Osteocyte (in vitro differentiated cells): ENCODE data around the gene EMP2. TPM values are rescaled to one million over a fixed set of nuclear protein-coding genes. Genes with fewer than 3 reads are reported as not detected.
A peak's percentile ranks its signal among the peaks of the same experiment; 100 is the strongest.

Experiments used
- DNase-seq: peaks from one replicate; pipeline ENCODE4 v3.0.0; 2021; ENCODE audit warnings: mixed read lengths; ENCODE audit not compliant: unreplicated experiment; ENCODE audit errors: extremely low spot score
- H3K27ac Mint-ChIP-seq: one replicate; pipeline ENCODE4 v1.8.0; 2021; ENCODE audit warnings: mild to moderate bottlenecking, mixed read lengths; ENCODE audit not compliant: unreplicated experiment
- H3K27me3 Mint-ChIP-seq: one replicate; pipeline ENCODE4 v1.8.0; 2021; ENCODE audit warnings: mixed read lengths; ENCODE audit not compliant: unreplicated experiment
- H3K36me3 Mint-ChIP-seq: one replicate; pipeline ENCODE4 v1.8.0; 2021; ENCODE audit warnings: mixed read lengths; ENCODE audit not compliant: unreplicated experiment
- H3K4me1 Mint-ChIP-seq: one replicate; pipeline ENCODE4 v1.8.0; 2021; ENCODE audit warnings: mixed read lengths; ENCODE audit not compliant: unreplicated experiment
- H3K4me3 Mint-ChIP-seq: one replicate; pipeline ENCODE4 v1.8.0; 2021; ENCODE audit warnings: mild to moderate bottlenecking, moderate library complexity, mixed read lengths; ENCODE audit not compliant: unreplicated experiment
- H3K9me3 Mint-ChIP-seq: one replicate; pipeline ENCODE4 v1.8.0; 2021; ENCODE audit warnings: mixed read lengths; ENCODE audit not compliant: unreplicated experiment
- CTCF ChIP-seq: fragments of 200-600 bp; sonication (generic); IDR thresholded peaks from 2 replicates; pipeline ENCODE4 v1.5.0; 2021; ENCODE audit warnings: antibody characterized with exemption, mild to moderate bottlenecking, moderate library complexity
- long read RNA-seq: library from polyadenylated mRNA; unstranded; transcript quantifications from one replicate; pipeline ENCODE4 v2.0.0, GENCODE V29; 2021
- total RNA-seq: library from RNA; stranded (reverse); gene quantifications from 2 replicates; pipeline ENCODE4 v1.2.1, GENCODE V29; 2021

Gene EMP2
- total RNA-seq, result 4.7 and 5.9 TPM in 2 replicates
- long read RNA-seq, partial matches to known transcripts, result 1 of 1 reads
- long read RNA-seq, other reads (novel, unspliced or antisense), result 0 of 1 reads

- peak within 1 kb of the TSS; percentile 74 for H3K4me3 Mint-ChIP-seq
- DNase-seq, result no peak
- H3K27ac Mint-ChIP-seq, result no peak within 1 kb of the TSS
- no peaks in the 10 kb centered on the region for H3K9me3 Mint-ChIP-seq
- TF ChIP-seq CTCF, result peak; percentile 48
- H3K4me1 Mint-ChIP-seq, result peaks cover 30% of the 10 kb centered on the region
- H3K27me3 Mint-ChIP-seq, result peaks cover 14% of the 10 kb centered on the region
- no peaks in the 10 kb centered on the region for H3K36me3 Mint-ChIP-seq
These were observed at the start of gene EMP2 for GRCh38 chr16:10579965-10580882. Gene EMP2 (minus strand): TSS chr16:10580598. CDS start chr16:10547617, 32,981 bp downstream.

- Mint-ChIP-seq H3K36me3 (no peaks in the 10 kb centered on the region), H3K27me3 (peaks cover 8% of the 10 kb centered on the region), H3K9me3 (peaks cover 3% of the 10 kb centered on the region), H3K4me1 (no peaks in the 10 kb centered on the region), H3K4me3 (no peak overlapping the region), H3K27ac (no peak overlapping the region)
- TF ChIP-seq CTCF, result no peak
- DNase-seq, result no peak
These were observed 49.2 kb upstream of the EMP2 start for GRCh38 chr16:10629592-10629963.

- Mint-ChIP-seq H3K36me3 (no peaks in the 10 kb centered on the region), H3K9me3 (no peaks in the 10 kb centered on the region), H3K27me3 (peaks cover 8% of the 10 kb centered on the region), H3K4me3 (no peak overlapping the region), H3K27ac (no peak overlapping the region), H3K4me1 (no peaks in the 10 kb centered on the region)
- no peak for TF ChIP-seq CTCF
- DNase-seq, result no peak
These were observed 45.4 kb upstream of the EMP2 start for GRCh38 chr16:10625595-10626357.

GRCh38 chr16:10624527-10624926 is 44.1 kb upstream of the EMP2 start:
- TF ChIP-seq CTCF, result no peak
- Mint-ChIP-seq H3K36me3 (no peaks in the 10 kb centered on the region), H3K27me3 (peaks cover 12% of the 10 kb centered on the region), H3K4me1 (no peaks in the 10 kb centered on the region), H3K9me3 (no peaks in the 10 kb centered on the region), H3K4me3 (no peak overlapping the region), H3K27ac (no peak overlapping the region)
- no peak for DNase-seq

GRCh38 chr16:10623059-10623458 is 42.7 kb upstream of the EMP2 start:
- peaks cover 12% of the 10 kb centered on the region for H3K27me3 Mint-ChIP-seq
- no peak overlapping the region for H3K4me3 Mint-ChIP-seq
- no peak overlapping the region for H3K27ac Mint-ChIP-seq
- no peak for TF ChIP-seq CTCF
- no peaks in the 10 kb centered on the region for H3K36me3 Mint-ChIP-seq
- no peak for DNase-seq
- H3K4me1 Mint-ChIP-seq, result no peaks in the 10 kb centered on the region
- H3K9me3 Mint-ChIP-seq, result no peaks in the 10 kb centered on the region
